K562 (cell line): ENCODE data around the gene AP2S1. TPM values are rescaled to one million over a fixed set of nuclear protein-coding genes. Genes with fewer than 3 reads are reported as not detected.

ENCODE experiments used
- ASH1L ChIP-seq: fragments of 450-650 bp; IDR thresholded peaks from 2 replicates; pipeline ENCODE4 v1.6.1; 2018; ENCODE audit warnings: borderline replicate concordance, mild to moderate bottlenecking, low read depth; ENCODE audit not compliant: partially characterized antibody
- CBFA2T2 ChIP-seq: fragments of 450-650 bp; conservative IDR thresholded peaks from 2 replicates; pipeline ENCODE4 v1.6.1; 2017; ENCODE audit warnings: mild to moderate bottlenecking
- CXXC5 ChIP-seq: fragments of 250-450 bp; sonication (Bioruptor Pico); IDR thresholded peaks from 2 replicates; pipeline ENCODE4 v1.8.0; 2022; ENCODE audit warnings: inconsistent platforms, mild to moderate bottlenecking, moderate library complexity
- FOXO4 ChIP-seq: fragments of 450-650 bp; formaldehyde crosslinking; IDR thresholded peaks from 2 replicates; pipeline ENCODE4 v1.4.0; 2020; ENCODE audit warnings: mild to moderate bottlenecking, moderate library complexity
- TAF1 ChIP-seq: IDR thresholded peaks from 2 replicates; pipeline ENCODE4 v1.6.1; 2011; ENCODE audit warnings: mild to moderate bottlenecking, low read length, moderate library complexity; ENCODE audit not compliant: insufficient read depth, control insufficient read depth, severe bottlenecking; ENCODE audit errors: extremely low read depth
- TEAD4 ChIP-seq, 2 experiments: sonication (generic) in 1 of 2; formaldehyde crosslinking in 1 of 2; IDR thresholded peaks; 2 replicates each; pipeline versions ENCODE4 v1.6.1 to v1.8.0; 2012 to 2022; ENCODE audit warnings: borderline replicate concordance in 1 of 2, inconsistent platforms in 1 of 2, low read length in 1 of 2, mild to moderate bottlenecking in 1 of 2, missing genetic modification reagents in 1 of 2
- USF2 ChIP-seq: sonication (generic); formaldehyde crosslinking; IDR thresholded peaks from 2 replicates; pipeline ENCODE4 v1.5.0; 2020; ENCODE audit warnings: missing genetic modification reagents
- ZBTB40 ChIP-seq, 2 experiments: fragments of 450-650 bp in 1 of 2; sonication (generic) in 1 of 2; formaldehyde crosslinking in 1 of 2; IDR thresholded peaks; 2 replicates each; pipeline versions ENCODE4 v1.7.1 to v1.9.0; 2016 to 2022; ENCODE audit warnings: inconsistent platforms in 1 of 2, mild to moderate bottlenecking in 1 of 2, missing genetic modification reagents in 1 of 2
- ZBTB43 ChIP-seq: sonication (generic); formaldehyde crosslinking; IDR thresholded peaks from 2 replicates; pipeline ENCODE4 v1.8.0; 2023; ENCODE audit warnings: mild to moderate bottlenecking, missing genetic modification reagents
- polyA plus RNA-seq, 8 experiments: library from polyadenylated mRNA; depleted of rRNA in 4 of 8; stranded (reverse) in 5 of 8; unstranded in 3 of 8; fragments of >200 nt; fragmentation: Nextera tagmentation in 2 of 8; fragmentation: Illumina TruSeq in 1 of 8; extraction: Ambion mirVana in 2 of 8; extraction: Trizol in 1 of 8; gene quantifications; 2 replicates each; pipeline versions ENCODE4 v1.2.1 to v1.2.3, GENCODE V29; 2011 to 2014; ENCODE audit warnings: inconsistent platforms in 1 of 8, missing spikeins in 1 of 8
- total RNA-seq, 7 experiments: library from RNA; depleted of rRNA in 6 of 7; stranded (reverse); fragments of >200 nt in 6 of 7; fragmentation: Illumina TruSeq in 2 of 7; extraction: Trizol in 2 of 7; gene quantifications; 2 replicates each; pipeline versions ENCODE4 v1.2.1 to v1.2.3, GENCODE V29; 2011 to 2021; ENCODE audit warnings: low replicate concordance in 1 of 7

AP2S1 gene
- total and polyA plus RNA-seq, 9 of the 15 experiments (the other 6 are each of a cell fraction or from before 2014, with no cell fraction given) = 32.4 to 294 (median 136) TPM

- no peak for TF ChIP-seq USF2
- TF ChIP-seq ZBTB40 (IDR thresholded peaks at IDR 0.05) = no peak
- no peak for TF ChIP-seq ZBTB40 (CRISPR knock-in tag; IDR thresholded peaks at IDR 0.05)
- no peak for TF ChIP-seq CBFA2T2
- no peak; the same call in 1 of the 2 replicates for TF ChIP-seq ZBTB43 (CRISPR knock-in tag)
- peak; percentile 26 for TF ChIP-seq TAF1
- TF ChIP-seq ASH1L = no peak
- TF ChIP-seq FOXO4 (CRISPR knock-in tag) = no peak
- TF ChIP-seq TEAD4 (IDR thresholded peaks at IDR 0.05; ENCODE audit: low read length) = 0 out of 2 replicates have a peak, but pooled peaks have one; percentile 19
- no peak for TF ChIP-seq TEAD4 (CRISPR knock-in tag; IDR thresholded peaks at IDR 0.05; ENCODE audit: borderline replicate concordance)
- peak; percentile 51 for TF ChIP-seq CXXC5 (CRISPR knock-in tag)
Observed at GRCh38 chr19:46856062-46857022, 5.7 kb upstream of the AP2S1 start (continued).
